Stromal cell of bone marrow (primary cell): ENCODE data around the gene CCDC83.
"Not testable (repeated sequence)": the region's sequence is repeated elsewhere in the genome, so short reads cannot be mapped to it uniquely, and the experiment has no call there.

Source experiments
- DNase-seq: peaks from one replicate; pipeline ENCODE4 v3.0.0-alpha.2; 2012; ENCODE audit warnings: low read depth

CCDC83 gene

DNA sequence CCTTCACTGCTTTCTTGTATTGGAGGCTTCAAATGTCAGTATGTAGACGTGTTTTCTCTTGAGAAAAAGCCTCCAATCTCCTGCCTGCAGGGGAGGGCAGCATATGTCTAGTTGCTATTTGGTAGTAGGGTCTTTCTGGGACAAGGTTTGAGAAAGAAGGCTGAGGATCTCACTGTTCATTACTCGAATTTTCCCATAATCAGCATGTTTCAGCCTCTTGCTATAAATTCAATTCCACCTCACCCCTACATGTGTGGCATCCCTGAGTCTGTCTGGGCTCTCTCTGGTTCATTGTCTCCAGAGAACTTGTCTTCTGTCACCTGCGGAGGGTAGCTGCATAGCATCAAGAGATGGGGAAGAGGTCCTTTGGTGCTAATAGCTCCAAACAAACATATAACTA is 19.5 kb upstream of the CCDC83 start:
- no peak for DNase-seq

DNA sequence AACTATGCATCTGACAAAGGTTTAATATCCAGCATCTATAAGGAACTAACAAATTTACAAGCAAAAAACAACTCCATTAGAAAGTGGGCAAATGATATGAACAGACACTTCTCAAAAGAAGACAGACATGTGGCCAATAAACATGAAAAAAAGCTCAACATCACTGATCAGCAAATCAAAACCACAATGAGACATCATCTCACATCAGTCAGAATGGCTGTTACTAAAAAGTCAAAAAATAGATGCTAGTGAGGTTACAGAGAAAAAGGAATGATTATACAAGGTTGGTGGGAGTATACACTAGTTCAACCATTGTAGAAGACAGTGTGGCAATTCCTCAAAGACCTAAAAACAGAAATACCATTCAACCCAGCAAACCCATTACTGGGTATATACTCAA is 14.3 kb upstream of the CCDC83 start:
- DNase-seq: not testable (repeated sequence)

DNA sequence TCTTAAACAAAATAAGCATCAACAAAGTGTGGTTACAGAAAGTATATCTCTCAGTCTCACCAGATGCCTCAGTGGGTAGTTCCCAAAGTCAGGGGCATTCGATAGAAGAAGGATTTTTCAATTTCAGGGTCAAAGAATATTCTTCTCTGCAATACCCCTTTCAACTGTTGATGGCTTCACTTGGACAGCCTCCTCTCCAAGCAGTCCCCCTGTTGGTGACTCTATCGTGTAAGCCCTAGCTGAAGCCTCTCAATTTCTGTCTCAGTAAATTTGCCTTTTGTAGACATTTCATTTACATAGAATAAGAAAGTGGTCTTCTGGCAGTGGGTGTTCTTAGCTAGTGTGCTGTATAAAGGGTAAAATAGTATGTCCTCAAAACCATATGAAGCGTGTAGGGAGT is 11.3 kb upstream of the CCDC83 start:
- DNase-seq: no peak

DNA sequence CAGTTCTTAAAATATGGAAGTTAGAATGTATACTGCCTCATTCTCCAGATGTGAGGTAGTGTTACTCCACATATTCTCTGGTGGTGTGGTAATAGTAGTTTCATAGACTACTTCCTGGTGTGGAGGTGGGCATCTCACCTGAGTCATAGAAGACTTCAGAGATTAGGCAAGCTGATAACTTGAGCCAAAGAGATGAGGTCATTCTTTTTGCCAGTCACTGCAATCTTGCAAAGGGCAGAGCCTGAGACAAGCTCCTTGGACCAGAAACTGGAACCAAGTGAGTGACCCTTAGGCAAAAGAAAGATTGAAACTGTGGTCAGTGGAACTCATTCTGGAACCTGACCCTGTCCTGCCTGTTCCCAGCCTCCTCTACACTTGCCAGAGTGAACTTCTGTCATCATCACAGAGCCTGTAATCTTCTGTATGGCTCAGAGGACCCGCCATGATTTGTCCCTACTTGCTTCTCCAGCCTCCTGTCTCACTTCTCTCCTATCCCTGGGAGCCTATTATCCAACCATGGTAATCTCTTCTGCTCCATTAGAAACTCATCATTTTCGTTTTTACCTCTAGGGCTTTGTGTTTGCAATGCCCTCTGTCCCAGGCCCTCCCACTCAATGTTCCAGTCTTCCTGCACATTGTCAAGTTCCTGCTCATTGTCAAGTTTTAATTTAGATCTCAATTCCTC is 10.6 kb upstream of the CCDC83 start:
- DNase-seq: no peak

DNA sequence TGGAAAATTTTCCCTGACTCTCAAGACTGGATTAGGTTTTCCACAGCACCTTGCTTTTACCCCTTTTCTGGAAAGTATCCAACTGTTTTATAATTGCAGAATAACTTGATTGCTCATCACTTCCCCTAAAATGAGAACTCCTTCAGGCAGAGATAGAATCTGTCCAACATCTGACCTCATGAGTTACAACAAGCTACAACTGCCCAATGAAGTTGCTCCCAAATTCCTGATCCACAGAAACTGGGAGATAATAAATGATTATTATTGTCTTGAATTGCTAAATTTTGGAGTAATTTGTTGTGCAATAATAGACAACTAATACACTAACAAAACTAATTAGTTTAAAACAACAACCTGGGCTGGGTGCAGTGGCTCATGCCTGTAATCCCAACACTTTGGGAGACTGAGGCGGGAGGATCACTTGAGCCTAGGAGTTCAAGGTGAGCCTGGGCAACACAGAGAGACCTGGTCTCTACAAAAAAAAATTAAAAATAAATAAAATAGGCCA is 10.0 kb upstream of the CCDC83 start:
- no peak for DNase-seq

DNA sequence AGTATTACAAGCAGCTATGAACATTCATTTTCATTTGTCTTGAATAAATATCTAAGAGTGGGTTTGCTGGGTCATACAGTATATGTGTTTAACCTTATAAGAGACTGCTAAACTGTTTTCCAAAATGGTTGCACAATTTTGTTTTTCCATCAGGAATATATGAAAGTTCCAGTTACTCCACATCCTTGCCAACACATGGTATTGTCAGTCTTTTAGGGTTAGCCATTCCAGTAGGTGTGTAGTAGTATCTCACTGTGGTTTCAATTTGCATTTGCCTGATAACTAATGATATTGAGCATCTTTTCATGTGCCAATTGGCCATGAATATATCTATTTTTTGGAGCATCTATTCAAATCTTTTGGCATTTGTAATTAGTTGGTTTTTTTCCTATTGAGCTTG is 7.7 kb upstream of the CCDC83 start:
- DNase-seq: no peak

DNA sequence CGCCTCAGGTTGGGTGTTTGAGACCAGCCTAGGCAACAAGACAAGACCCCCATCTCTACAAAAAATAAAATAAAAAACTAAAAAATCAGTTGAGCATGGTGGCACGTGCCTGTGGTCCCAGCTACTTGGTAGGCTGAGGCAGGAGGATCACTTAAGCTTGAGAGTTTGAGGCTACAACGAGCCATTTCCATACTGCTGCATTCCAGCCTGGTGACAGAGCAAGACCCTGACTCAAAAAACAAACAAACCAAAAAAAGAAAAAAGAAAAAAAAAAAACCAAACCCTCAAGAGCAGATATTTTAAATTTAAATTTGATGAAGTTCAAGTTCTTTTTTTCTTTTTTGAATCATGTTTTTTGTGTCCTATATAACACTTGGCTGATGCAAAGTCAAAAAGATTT is 7.2 kb upstream of the CCDC83 start:
- DNase-seq: no peak

DNA sequence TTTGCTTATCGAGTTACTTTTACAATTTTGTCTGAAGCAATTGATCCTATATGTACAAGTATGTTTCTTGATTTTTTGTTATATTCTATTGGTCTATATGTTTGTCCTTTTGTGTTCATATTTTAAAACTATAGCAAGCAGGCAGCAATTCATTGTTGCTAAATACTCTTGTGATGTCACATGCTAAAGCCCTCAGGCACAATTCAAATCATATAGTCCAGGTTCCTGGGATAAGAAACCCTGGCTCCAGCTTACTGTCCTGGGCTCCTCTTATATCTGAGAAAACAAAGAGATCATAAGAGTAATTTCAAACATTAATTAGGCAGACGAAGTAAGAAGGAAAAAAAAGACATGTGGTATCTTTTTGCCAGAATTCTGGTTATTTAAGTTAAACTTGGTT is 6.6 kb upstream of the CCDC83 start:
- DNase-seq: no peak

DNA sequence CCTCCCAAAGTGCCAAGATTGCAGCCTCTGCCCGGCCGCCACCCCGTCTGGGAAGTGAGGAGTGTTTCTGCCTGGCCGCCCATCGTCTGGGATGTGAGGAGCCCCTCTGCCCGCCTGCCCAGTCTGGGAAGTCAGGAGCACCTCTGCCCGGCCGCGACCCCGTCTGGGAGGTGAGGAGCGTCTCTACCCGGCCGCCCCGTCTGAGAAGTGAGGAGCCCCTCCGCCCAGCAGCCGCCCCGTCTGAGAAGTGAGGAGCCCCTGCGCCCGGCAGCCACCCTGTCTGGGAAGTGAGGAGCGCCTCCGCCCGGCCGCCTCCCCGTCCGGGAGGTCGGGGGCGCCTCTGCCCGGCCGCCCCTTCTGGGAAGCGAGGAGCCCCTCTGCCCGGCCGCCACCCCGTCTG is 2.4 kb upstream of the CCDC83 start:
- DNase-seq: not testable (repeated sequence)

DNA sequence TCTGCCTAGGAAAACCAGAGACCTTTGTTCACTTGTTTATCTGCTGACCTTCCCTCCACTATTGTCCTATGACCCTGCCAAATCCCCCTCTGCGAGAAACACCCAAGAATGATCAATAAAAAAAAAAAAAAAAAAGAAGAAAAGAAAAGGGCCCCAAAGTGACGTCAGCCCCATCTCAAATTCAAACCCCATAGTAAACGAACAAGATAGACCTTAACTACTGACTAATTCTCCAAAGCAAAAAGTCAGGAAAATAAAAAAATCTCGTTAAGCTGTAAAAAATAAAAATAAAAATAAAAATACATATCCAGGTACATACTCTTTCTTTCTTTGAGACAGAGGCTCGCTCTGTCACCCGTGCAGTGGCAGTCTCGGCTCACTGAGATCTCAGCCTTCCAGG is 1.6 kb upstream of the CCDC83 start:
- DNase-seq: not testable (repeated sequence)

DNA sequence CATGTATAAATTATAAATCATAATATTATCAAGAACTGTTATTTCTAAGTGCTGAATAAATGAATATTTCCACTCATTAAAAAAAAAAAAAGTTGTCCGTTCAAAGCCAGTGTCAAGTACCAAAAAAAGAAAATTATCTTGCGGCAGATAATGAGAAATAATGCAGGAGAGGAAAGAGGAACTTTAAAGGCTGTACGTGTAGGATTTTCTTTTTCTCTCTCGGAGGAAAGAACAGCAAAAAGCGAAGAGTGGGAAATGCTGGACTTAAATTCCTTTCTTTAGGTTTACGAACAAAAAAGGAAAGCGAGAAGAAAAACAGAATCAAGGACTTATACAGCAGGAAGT is 999 bp upstream of the CCDC83 start:
- no peak for DNase-seq

DNA sequence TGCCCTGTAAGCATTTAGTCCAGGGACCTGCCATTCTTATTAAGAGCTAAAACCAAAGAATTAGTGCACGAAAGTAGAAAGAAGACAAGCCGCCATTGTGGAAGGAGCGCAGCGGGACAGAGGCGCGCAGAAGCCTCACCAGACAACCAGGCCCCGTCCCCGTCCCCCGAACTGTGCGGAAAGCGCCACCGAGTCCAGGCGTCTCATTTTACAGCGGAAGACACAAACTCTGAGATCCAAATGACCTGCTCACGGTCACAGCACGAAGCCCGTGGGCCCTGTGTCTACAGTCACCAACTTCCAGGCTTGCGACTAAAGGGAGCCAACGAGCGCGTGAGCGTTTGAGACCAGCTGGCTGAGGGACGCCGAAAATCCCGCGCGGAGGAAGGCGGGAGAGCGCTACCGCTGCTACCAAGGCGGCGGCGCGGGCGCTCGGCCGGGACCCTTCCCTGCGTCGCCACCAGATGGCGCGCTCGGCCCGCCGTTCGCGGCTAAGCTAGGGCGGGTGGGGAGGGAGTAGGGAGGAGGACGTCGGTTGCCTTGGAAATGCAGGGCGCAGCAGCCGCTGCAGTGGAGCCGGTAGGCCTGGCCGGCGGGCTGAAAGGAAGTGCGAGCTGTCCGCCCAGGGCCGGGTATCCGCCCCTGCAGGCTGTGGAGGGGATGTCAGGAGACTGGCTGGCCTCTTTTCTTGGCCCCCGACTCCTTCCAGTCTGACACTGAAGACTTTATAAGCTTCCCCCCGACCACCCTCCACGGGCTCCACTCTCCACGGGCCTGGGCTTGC is 434 bp upstream of the CCDC83 start:
- peak; percentile 81 for DNase-seq

DNA sequence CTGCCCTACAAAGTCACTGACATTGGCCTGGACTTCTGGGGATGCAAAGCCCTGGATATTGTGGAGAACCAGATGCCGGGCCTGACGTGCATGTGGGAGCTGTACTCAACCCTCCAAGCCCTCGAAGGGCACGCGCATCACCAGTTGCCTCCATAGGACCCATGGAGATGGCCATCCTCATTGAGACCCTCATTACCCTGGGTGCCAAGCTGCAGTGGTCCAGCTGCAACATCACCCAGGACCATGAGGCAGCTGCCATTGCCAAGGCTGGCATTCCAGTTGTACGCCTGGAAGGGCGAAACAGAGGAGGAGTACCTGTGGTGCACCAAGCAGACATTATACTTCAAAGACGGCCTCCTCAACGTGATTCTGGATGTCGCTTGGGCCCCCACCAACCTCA is 1.9 kb downstream of the CCDC83 start:
- DNase-seq: no peak

DNA sequence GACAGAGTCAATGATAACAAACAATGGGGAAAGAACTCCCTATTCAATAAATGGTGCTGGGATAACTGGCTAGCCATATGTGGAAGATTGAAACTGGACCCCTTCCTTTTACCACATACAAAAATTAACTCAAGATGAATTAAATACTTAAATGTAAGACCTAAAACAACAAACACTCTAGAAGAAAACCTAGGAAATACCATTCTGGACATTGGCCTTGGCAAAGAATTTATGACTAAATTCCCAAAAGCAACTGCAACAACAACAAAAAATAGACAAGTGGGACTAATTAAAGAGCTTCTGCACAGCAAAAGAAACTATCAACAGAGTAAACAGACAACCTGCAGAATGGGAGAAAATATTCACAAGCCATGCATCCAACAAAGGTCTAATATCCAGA is 4.4 kb downstream of the CCDC83 start:
- DNase-seq: not testable (repeated sequence)

DNA sequence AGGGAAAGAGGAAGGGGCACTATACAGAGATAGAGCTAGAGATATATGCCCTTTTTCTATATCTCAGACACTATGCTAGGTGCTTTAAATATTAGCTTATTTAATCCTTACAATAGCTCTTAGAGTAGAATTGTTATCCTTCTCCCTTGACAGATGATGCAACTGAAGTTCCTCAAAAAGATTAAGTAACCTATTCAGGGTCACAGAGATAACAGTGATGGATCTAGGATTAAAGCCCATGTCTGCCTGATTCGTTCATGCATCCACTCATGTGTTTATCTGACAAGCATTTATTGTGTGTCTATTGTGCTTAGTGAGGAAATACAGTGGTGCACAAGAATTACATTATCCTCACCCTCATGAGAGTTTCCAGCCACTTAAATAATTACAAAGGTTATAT is 8.7 kb downstream of the CCDC83 start:
- DNase-seq: no peak

DNA sequence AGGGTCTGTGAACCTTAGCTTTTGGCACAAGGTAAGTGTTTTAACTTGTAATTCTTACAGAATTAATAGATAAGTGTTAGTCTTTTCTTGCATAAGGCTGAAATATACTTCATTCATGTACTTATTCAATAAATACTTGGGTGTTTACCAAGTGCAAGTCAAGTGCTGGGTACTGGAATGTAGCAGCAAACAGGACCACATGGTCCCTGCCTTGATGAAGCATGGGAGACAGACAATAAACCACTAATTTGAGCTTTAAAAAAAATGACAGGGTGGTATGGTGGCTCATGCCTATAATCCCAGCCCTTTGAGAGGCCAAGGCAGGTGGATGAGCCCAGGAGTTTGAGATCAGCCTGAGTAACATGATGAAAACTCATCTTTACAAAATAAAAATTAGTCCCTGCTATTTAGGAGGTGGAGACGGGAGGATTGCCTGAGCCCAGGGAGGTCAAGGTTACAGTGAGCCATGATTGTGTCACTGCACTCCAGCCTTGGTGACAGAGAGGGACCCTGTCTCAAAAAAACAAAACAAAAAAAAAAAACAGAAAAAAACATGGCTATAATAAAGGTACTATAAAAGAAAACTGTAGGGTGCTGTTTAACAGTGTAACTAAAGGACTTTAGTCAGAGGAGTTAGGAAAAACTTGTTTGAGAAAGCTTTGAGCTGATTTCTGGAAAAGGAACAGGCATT is 11.1 kb downstream of the CCDC83 start:
- DNase-seq: no peak

DNA sequence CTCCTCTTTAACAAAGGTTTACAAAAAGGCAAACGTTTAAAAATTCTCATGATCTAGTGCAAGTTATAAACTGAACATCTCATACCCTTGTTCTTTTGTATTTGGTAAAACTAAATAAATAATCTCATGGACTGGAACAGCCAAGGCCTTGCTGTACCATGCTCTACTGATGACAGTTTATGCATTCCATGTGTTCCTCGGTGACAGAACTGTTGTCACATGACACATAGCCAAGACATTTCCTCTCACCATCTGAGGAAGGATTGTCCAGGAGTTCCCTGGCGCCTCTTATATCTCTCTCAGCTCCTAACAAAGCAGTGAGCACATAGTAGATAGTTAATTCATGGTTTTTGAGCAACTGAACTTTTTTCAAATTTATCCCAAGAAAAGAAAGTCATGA is 12.6 kb downstream of the CCDC83 start:
- no peak for DNase-seq

DNA sequence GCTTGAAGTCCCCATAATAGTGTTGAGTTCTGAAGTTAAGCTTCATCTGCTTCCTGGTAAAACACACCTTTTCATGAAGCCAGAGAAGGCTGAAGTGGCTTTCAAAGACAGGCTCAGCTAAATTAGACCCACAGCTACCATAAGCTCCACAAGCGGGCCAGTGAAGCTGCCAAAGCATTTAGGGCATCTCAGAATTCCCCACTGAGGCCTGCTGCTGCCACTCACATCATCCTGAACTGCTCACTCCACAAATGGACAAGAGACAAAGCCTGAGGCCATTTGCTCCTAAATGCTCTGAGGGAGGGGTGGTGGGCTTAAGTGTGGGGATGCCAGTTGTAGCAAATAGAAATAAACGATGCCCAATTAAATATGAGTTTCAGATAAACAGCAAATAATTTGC is 14.6 kb downstream of the CCDC83 start:
- DNase-seq: no peak

DNA sequence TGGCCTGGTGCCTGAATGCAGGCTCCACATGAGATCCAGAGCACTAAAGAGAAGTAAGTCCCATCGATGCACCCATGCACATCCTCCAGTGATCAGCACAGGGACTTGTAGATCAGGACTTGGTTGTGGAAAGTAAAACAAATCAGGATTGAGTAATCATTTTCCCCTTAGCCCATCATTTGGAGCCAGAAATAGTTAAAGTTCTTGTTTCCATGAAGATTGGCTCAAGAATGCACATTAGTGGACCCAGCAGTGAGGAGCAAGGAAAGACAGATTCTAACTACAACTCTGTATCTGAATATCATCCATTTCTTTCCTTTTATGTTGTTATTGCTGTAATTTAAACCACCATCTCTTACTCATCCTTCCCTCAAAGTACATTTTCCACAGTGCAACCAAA is 19.1 kb downstream of the CCDC83 start:
- no peak for DNase-seq

DNA sequence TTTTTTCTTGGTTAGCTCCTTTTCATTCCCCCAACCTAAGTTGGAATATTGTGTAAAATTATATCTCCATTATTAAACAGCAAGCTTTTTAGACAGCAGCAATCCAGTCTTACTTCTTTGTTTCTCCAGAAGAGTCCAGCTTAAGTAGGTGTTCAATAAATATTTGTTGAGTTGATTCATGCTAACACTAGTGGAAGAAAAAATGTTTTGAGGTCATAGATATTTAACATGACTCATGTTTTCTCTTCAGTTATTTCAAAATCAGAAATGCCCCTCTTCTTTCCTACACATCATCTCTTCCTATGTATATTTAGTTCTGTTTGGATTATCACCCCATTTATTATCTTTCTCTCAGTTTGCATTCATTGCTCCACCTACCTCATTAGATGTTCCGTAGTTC is 20.3 kb downstream of the CCDC83 start:
- peak; percentile 19 for DNase-seq

DNA sequence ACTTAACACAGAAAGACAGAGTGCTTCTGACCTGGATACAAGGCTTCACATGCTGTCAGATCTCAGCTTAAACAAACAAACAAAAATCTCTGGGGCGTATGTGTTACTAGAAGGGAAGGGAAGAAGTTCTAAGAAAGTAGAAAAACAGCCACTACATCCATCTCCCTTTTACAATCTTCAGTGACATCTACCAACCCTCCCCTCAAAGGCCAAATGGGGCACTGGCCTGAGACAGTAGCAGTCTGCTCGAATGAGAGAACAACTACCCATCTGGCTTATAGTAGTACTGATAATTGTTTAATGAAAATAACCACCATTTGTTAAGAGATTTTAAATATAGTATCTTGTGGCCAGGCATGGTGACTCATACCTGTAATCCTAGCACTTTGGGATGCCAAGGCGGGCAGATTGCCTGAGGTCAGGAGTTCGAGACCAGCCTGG is 29.4 kb downstream of the CCDC83 start:
- DNase-seq: no peak

DNA sequence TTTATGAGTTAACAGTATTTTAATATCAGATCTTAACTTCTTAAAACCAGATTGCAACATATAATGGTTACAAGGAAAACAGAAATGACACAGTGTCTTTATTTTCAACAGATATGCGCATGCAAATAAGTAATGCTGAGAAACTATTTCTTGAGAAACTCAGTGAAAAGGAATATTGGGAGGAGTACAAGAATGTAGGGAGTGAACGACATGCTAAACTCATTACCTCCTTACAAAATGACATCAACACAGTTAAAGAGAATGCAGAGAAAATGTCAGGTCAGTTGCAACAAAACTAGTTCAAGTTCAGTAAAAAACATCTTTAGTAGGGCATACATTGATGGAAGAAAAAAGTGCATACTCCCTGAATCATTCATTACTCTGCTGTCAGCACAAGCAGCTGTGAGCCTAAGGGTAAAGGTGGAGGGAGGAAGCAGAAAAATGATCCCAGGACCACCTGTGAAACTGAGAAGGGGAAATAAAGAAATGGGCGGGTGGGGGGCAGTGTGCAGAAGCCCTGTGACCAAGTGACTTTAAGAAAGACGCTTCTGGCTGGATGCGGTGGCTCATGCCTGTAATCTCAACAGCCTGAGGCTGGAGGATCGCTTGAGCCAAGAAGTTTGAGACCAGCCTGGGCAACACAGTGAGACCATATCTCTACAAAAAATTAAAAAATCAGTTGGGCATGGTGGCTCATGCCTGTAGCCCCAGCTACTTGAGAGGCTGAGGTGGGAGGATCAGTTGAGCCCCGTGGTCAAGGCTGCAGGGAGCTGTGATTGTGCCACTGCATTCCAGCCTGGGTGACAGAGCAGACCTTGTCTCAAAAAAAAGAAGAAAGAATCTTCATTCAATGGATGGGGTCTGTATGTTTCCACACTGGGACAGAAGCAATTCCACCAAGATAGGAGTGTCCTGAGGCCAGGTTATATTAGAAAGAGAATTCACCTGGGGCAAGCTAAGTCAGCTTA is 31.2 kb downstream of the CCDC83 start:
- peak; percentile 36 for DNase-seq
